Mesothelial cell of epicardium (in vitro differentiated cells): ENCODE measurements around the gene PPFIA1. TPM values are rescaled to one million over a fixed set of nuclear protein-coding genes. Genes with fewer than 3 reads are reported as not detected.

ENCODE experiments used
- DNase-seq, 2 experiments: peaks; one replicate each; pipeline ENCODE4 v3.0.0; 2021; ENCODE audit warnings: low spot score in 2 of 2; ENCODE audit not compliant: unreplicated experiment in 2 of 2
- H3K27ac Mint-ChIP-seq: 2 replicates; pipeline ENCODE4 v1.8.0; 2021; ENCODE audit warnings: mixed read lengths
- H3K27me3 Mint-ChIP-seq: 2 replicates; pipeline ENCODE4 v1.8.0; 2021; ENCODE audit warnings: low read depth, mixed read lengths
- H3K36me3 Mint-ChIP-seq: 2 replicates; pipeline ENCODE4 v1.8.0; 2021; ENCODE audit warnings: mixed read lengths
- H3K4me1 Mint-ChIP-seq: 2 replicates; pipeline ENCODE4 v1.8.0; 2021; ENCODE audit warnings: mixed read lengths
- H3K4me3 Mint-ChIP-seq: 2 replicates; pipeline ENCODE4 v1.8.0; 2021; ENCODE audit warnings: mild to moderate bottlenecking, moderate library complexity, mixed read lengths
- H3K9me3 Mint-ChIP-seq: 2 replicates; pipeline ENCODE4 v1.8.0; 2021; ENCODE audit warnings: mixed read lengths
- total RNA-seq: library from RNA; stranded (reverse); gene quantifications from 3 replicates; pipeline ENCODE4 v1.2.1, GENCODE V29; 2021
- TF ChIP-seq, protein P1 (sequence below): fragments of 200-600 bp; sonication (generic); IDR thresholded peaks from one replicate; pipeline ENCODE4 v1.5.0; 2021; ENCODE audit warnings: antibody characterized with exemption; ENCODE audit not compliant: unreplicated experiment

PPFIA1 gene
- total RNA-seq, 1 donor from 2014 or later = 59.1 TPM

DNA sequence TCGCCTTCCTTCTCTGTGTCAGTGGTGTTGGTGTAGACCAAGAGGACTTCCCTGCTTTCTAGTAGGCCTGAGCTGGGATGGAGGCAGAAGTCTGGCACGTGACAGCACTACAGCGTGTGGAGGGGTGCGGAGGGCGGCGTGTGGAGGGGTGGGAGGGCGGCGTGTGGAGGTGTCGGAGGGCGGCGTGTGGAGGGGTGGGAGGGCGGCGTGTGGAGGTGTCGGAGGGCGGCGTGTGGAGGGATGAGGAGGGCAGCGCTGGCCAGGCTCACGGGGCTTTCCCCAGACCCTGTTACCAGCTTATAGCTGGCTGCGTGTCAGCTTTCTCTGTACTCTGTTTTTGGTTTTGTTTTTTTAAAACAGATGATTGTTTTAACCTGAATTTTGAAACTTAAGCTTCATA lies 82.1 kb downstream of the PPFIA1 start:
- H3K27me3 Mint-ChIP-seq = no peaks in the 10 kb centered on the region
- DNase-seq = no peak
- H3K9me3 Mint-ChIP-seq = no peaks in the 10 kb centered on the region
- H3K4me3 Mint-ChIP-seq = no peak overlapping the region
- no peaks in the 10 kb centered on the region for H3K4me1 Mint-ChIP-seq
- TF ChIP-seq, protein P1, sequence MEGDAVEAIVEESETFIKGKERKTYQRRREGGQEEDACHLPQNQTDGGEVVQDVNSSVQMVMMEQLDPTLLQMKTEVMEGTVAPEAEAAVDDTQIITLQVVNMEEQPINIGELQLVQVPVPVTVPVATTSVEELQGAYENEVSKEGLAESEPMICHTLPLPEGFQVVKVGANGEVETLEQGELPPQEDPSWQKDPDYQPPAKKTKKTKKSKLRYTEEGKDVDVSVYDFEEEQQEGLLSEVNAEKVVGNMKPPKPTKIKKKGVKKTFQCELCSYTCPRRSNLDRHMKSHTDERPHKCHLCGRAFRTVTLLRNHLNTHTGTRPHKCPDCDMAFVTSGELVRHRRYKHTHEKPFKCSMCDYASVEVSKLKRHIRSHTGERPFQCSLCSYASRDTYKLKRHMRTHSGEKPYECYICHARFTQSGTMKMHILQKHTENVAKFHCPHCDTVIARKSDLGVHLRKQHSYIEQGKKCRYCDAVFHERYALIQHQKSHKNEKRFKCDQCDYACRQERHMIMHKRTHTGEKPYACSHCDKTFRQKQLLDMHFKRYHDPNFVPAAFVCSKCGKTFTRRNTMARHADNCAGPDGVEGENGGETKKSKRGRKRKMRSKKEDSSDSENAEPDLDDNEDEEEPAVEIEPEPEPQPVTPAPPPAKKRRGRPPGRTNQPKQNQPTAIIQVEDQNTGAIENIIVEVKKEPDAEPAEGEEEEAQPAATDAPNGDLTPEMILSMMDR = no peak
- H3K27ac Mint-ChIP-seq = no peak overlapping the region
- H3K36me3 Mint-ChIP-seq = peaks cover 34% of the 10 kb centered on the region

DNA sequence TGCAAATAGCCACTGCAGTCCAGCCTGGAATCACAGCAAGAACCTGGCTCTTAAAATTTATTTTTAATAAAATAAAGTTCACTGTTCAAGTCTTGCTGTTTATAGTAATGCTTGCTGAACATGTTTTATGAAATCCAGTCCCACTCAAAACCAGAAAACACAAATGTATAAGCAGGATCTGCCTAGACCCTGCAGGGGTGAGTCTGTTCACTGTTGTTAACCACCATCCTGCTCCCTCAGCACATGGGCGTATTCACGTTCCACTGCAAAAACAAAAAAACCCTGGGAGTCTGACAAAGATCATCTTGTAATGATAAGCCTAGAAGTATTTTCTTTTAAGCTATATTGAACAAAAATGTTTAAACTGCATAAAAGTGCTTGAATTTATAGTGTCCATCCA lies 82.8 kb downstream of the PPFIA1 start:
- TF ChIP-seq, protein P1 = no peak
- H3K36me3 Mint-ChIP-seq = peaks cover 33% of the 10 kb centered on the region
- no peaks in the 10 kb centered on the region for H3K27me3 Mint-ChIP-seq
- no peak overlapping the region for H3K4me3 Mint-ChIP-seq
- no peak overlapping the region for H3K27ac Mint-ChIP-seq
- DNase-seq = no peak
- no peaks in the 10 kb centered on the region for H3K4me1 Mint-ChIP-seq
- no peaks in the 10 kb centered on the region for H3K9me3 Mint-ChIP-seq

DNA sequence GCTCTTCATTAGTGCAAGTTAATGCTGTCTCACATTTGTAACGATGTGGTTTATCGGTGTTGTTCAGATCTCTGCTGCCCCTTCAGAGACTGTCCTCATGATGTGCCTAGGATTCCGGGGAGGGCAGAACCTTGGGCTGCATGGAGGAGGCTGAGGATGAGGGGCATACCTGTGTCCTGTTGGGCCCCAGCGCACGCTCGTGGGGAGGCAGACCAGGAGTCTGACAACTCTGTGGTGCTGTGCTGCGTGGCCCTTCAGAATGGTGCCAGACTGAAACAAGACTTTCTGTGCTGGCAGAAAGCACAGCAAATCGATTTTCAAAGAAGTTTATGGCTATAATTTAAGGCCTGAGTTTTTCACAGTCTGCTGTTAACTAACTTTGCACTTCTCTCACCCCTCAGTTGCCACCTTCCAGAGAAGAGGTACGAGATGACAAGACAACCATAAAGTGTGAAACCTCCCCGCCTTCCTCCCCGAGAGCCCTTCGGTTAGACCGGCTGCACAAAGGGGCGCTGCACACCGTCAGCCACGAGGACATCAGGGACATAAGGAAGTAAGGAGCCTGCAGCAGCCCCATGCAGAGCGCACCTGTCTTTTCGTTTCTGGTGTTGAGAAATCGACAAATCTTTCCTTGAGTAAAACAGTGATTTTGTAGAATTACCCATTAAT lies 83.5 kb downstream of the PPFIA1 start:
- H3K4me1 Mint-ChIP-seq = no peaks in the 10 kb centered on the region
- DNase-seq = no peak
- no peaks in the 10 kb centered on the region for H3K9me3 Mint-ChIP-seq
- peaks cover 30% of the 10 kb centered on the region for H3K36me3 Mint-ChIP-seq
- H3K27me3 Mint-ChIP-seq = no peaks in the 10 kb centered on the region
- no peak overlapping the region for H3K27ac Mint-ChIP-seq
- H3K4me3 Mint-ChIP-seq = no peak overlapping the region
- TF ChIP-seq, protein P1 = no peak

DNA sequence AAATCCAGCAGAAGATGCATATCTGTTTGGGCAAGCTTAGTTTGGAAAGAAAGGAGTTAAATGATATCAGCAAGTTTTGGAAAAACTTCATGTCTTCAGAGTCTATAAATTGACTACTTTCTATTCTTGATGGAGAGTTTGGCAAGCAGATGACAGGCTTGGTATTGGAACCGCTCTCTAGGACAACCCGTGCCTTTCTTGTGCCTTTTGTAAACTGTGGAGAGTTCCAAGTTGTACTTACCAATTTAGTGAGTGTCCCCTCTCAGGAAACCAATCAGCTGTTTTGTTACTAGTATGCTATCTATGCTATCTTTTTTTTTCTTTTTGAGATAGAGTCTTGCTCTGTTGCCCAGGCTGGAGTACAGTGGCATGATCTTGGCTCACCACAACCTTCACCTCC lies 84.1 kb downstream of the PPFIA1 start:
- no peaks in the 10 kb centered on the region for H3K27me3 Mint-ChIP-seq
- H3K9me3 Mint-ChIP-seq = no peaks in the 10 kb centered on the region
- no peaks in the 10 kb centered on the region for H3K4me1 Mint-ChIP-seq
- no peak overlapping the region for H3K27ac Mint-ChIP-seq
- H3K4me3 Mint-ChIP-seq = no peak overlapping the region
- H3K36me3 Mint-ChIP-seq = peaks cover 30% of the 10 kb centered on the region
- DNase-seq = no peak
- TF ChIP-seq, protein P1 = no peak

DNA sequence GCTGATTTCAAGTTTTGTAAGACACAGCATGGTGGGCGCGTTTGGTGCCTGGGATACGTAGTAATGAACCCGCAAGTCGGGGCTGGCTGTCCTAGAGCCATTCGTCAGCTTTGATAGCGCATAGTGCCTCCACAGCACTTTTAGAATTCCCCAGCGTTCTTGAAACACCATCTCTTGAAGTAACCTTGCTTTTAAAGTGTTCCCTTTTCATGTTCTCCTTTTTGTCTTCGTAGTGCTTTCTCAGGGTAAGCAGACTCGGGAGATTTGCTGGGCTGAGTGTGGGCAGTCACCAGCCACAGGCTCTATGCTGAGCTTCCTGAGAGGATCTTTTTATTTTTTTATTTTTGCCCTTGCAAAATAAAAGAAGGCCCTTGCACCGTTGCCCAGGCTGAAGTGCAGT lies 88.3 kb downstream of the PPFIA1 start:
- no peak for DNase-seq
- Mint-ChIP-seq H3K9me3 (no peaks in the 10 kb centered on the region), H3K4me3 (no peak overlapping the region), H3K27me3 (no peaks in the 10 kb centered on the region), H3K4me1 (no peaks in the 10 kb centered on the region), H3K27ac (no peak overlapping the region), H3K36me3 (peaks cover 45% of the 10 kb centered on the region)
- TF ChIP-seq, protein P1 = no peak
